ENCODE results near the gene EFCAB12. TPM values are rescaled to one million over a fixed set of nuclear protein-coding genes. Genes with fewer than 3 reads are reported as not detected.

Gene EFCAB12
- total RNA-seq, 2 experiments from 2014 or later, result 1.1 to 2.5 TPM

- no TSS peak for BruUV-seq (replicated peaks)
- Histone ChIP-seq H2AFZ (ENCODE audit: low read length) (no peak overlapping the region), H3K9me2 (ENCODE audit: insufficient read depth, low read length) (no peaks in the 10 kb centered on the region), H3K36me3 (ENCODE audit: insufficient read depth, low read length) (peaks cover 8% of the 10 kb centered on the region; the same call in 1 of the 2 replicates), H3K9me3 (ENCODE audit: low read length) (peaks cover 7% of the 10 kb centered on the region; the same call in 1 of the 2 replicates), H3K4me2 (ENCODE audit: low read length) (no peak overlapping the region), H3K4me3 (ENCODE audit: low read depth, low read length, poor library complexity, severe bottlenecking) (no peak overlapping the region), H3K27ac (ENCODE audit: low read depth, low read length, poor library complexity, severe bottlenecking) (no peak overlapping the region), H4K20me1 (ENCODE audit: insufficient read depth, low read length) (no peaks in the 10 kb centered on the region), H3K4me1 (ENCODE audit: insufficient read depth, low read length, poor library complexity, severe bottlenecking) (peaks cover 24% of the 10 kb centered on the region), H3K79me2 (ENCODE audit: insufficient read depth, low read depth, low read length) (no peaks in the 10 kb centered on the region)
- DNase-seq (ENCODE audit: low spot score), result no peak
- intact Hi-C loops (cut with micrococcal nuclease; ENCODE audit: unreplicated experiment), result no loop called here
- TF ChIP-seq EZH2phosphoT487 (IDR thresholded peaks at IDR 0.05; ENCODE audit: borderline replicate concordance, low read depth, low read length), result no peak
- TF ChIP-seq CTCF (conservative IDR thresholded peaks at IDR 0.05; ENCODE audit: low read length), result no peak
- CTCF ChIA-PET (ENCODE audit: unreplicated experiment), result no interaction called here
- POLR2A ChIA-PET, result no interaction called here
Measured at GRCh38 chr3:129421236-129421883, 7.1 kb downstream of the EFCAB12 start.

GRCh38 chr3:129419476-129419875 lies 9.0 kb downstream of the EFCAB12 start:
- peaks cover under 1% of the 10 kb centered on the region; the same call in 1 of the 2 replicates for H3K36me3 ChIP-seq (ENCODE audit: insufficient read depth, low read length)
- intact Hi-C loops (cut with micrococcal nuclease; ENCODE audit: unreplicated experiment), result no loop called here
- H4K20me1 ChIP-seq (ENCODE audit: insufficient read depth, low read length), result no peaks in the 10 kb centered on the region
- no TSS peak for BruUV-seq (replicated peaks)
- no peak for TF ChIP-seq EZH2phosphoT487 (IDR thresholded peaks at IDR 0.05; ENCODE audit: borderline replicate concordance, low read depth, low read length)
- TF ChIP-seq CTCF (conservative IDR thresholded peaks at IDR 0.05; ENCODE audit: low read length), result no peak
- H3K9me2 ChIP-seq (ENCODE audit: insufficient read depth, low read length), result no peaks in the 10 kb centered on the region
- H3K4me2 ChIP-seq (ENCODE audit: low read length), result no peak overlapping the region
- no peak overlapping the region for H3K27ac ChIP-seq (ENCODE audit: low read depth, low read length, poor library complexity, severe bottlenecking)
- no peak overlapping the region for H2AFZ ChIP-seq (ENCODE audit: low read length)
- CTCF ChIA-PET (ENCODE audit: unreplicated experiment), result no interaction called here
- no peaks in the 10 kb centered on the region for H3K79me2 ChIP-seq (ENCODE audit: insufficient read depth, low read depth, low read length)
- peaks cover 12% of the 10 kb centered on the region for H3K4me1 ChIP-seq (ENCODE audit: insufficient read depth, low read length, poor library complexity, severe bottlenecking)
- H3K9me3 ChIP-seq (ENCODE audit: low read length), result peaks cover 1% of the 10 kb centered on the region; the same call in 1 of the 2 replicates
- no peak for DNase-seq (ENCODE audit: low spot score)
- no peak overlapping the region for H3K4me3 ChIP-seq (ENCODE audit: low read depth, low read length, poor library complexity, severe bottlenecking)
- POLR2A ChIA-PET, result no interaction called here
